ENCODE data around the gene PPARG. TPM values are rescaled to one million over a fixed set of nuclear protein-coding genes. Genes with fewer than 3 reads are reported as not detected.

The PPARG gene
- polyA plus RNA-seq, 3 donors, result 24.3 to 28.2 (median 25.2) TPM

Other genes with a start within 250 kb of the PPARG start
- 1 to 10 TPM in 1 of 3 donors, under 1 TPM in 2; 0.53 to 1.4 (median 0.90) TPM for gene TIMP4, start 130.2 kb upstream of the PPARG start, polyA plus RNA-seq (ENCODE audit: insufficient read length in 3 of 3)
- 10 to 100 TPM; 23.3 to 31.5 (median 24.0) TPM for gene TSEN2, start 195.4 kb downstream of the PPARG start, polyA plus RNA-seq (ENCODE audit: insufficient read length in 3 of 3)

Data from renal cortex interstitium (tissue), 3 donors.